Neural progenitor cell (in vitro differentiated cells): ENCODE measurements around the gene HMCN1. TPM values are rescaled to one million over a fixed set of nuclear protein-coding genes. Genes with fewer than 3 reads are reported as not detected.
A peak's percentile ranks its signal among the peaks of the same experiment; 100 is the strongest.

ENCODE experiments used
- DNase-seq: peaks from one replicate; pipeline ENCODE4 v3.0.0-alpha.2; 2016; ENCODE audit warnings: low spot score
- H2AFZ ChIP-seq: fragments of 200-600 bp; sonication (generic); replicated peaks from 2 replicates; pipeline ENCODE4 v1.6.1; 2016; ENCODE audit warnings: antibody characterized with exemption
- H3F3A ChIP-seq: fragments of 200-600 bp; sonication (generic); 2 replicates; pipeline ENCODE4 v1.6.1; 2016; ENCODE audit warnings: antibody characterized with exemption, low read depth
- H3K27ac ChIP-seq: fragments of 200-600 bp; sonication (generic); 2 replicates; pipeline ENCODE4 v1.5.1; 2016; ENCODE audit warnings: mild to moderate bottlenecking
- H3K27me3 ChIP-seq: fragments of 200-600 bp; sonication (generic); 2 replicates; pipeline ENCODE4 v1.6.1; 2016; ENCODE audit warnings: mild to moderate bottlenecking, moderate library complexity
- H3K36me3 ChIP-seq: fragments of 200-600 bp; sonication (generic); 2 replicates; pipeline ENCODE4 v1.5.1; 2016
- H3K4me1 ChIP-seq: fragments of 200-600 bp; sonication (generic); 2 replicates; pipeline ENCODE4 v1.6.1; 2016; ENCODE audit warnings: mixed run types
- H3K4me2 ChIP-seq: fragments of 200-600 bp; sonication (generic); 2 replicates; pipeline ENCODE4 v1.6.1; 2016
- H3K4me3 ChIP-seq: fragments of 200-600 bp; sonication (generic); 2 replicates; pipeline ENCODE4 v1.5.1; 2016
- H3K79me2 ChIP-seq: fragments of 200-600 bp; sonication (generic); 2 replicates; pipeline ENCODE4 v1.6.1; 2016; ENCODE audit warnings: low read depth
- H3K9ac ChIP-seq: fragments of 200-600 bp; sonication (generic); 2 replicates; pipeline ENCODE4 v1.6.1; 2016
- H3K9me3 ChIP-seq: fragments of 200-600 bp; sonication (generic); 2 replicates; pipeline ENCODE4 v1.5.1; 2016; ENCODE audit warnings: low read depth
- H4K20me1 ChIP-seq: fragments of 200-600 bp; sonication (generic); 2 replicates; pipeline ENCODE4 v1.6.1; 2016; ENCODE audit warnings: low read depth
- H3K27ac Mint-ChIP-seq: 3 replicates; pipeline ENCODE4 v1.8.0; 2021; ENCODE audit warnings: mixed read lengths
- H3K27me3 Mint-ChIP-seq: 2 replicates; pipeline ENCODE4 v1.8.0; 2022; ENCODE audit warnings: low read depth, mild to moderate bottlenecking, inconsistent platforms, moderate library complexity, mixed read lengths; ENCODE audit not compliant: insufficient read depth
- H3K36me3 Mint-ChIP-seq: 3 replicates; pipeline ENCODE4 v1.8.0; 2021; ENCODE audit warnings: mixed read lengths
- H3K4me1 Mint-ChIP-seq: 3 replicates; pipeline ENCODE4 v1.8.0; 2021; ENCODE audit warnings: mixed read lengths
- H3K4me3 Mint-ChIP-seq: 3 replicates; pipeline ENCODE4 v1.8.0; 2021; ENCODE audit warnings: mild to moderate bottlenecking, moderate library complexity, mixed read lengths
- H3K9me3 Mint-ChIP-seq: 3 replicates; pipeline ENCODE4 v1.8.0; 2020; ENCODE audit warnings: mixed read lengths
- EZH2 ChIP-seq: fragments of 200-600 bp; sonication (generic); IDR thresholded peaks from 2 replicates; pipeline ENCODE4 v1.6.1; 2017; ENCODE audit warnings: antibody characterized with exemption, mild to moderate bottlenecking, moderate library complexity
- EZH2phosphoT487 ChIP-seq: fragments of 200-600 bp; sonication (generic); IDR thresholded peaks from 2 replicates; pipeline ENCODE4 v1.6.1; 2017; ENCODE audit warnings: antibody characterized with exemption
- total RNA-seq: library from RNA; depleted of rRNA; stranded (reverse); fragments of >200 nt; gene quantifications from 2 replicates; pipeline ENCODE4 v1.2.3, GENCODE V29; 2015; ENCODE audit warnings: low replicate concordance
- TF ChIP-seq, protein P1 (sequence below): fragments of 200-600 bp; sonication (generic); IDR thresholded peaks from 2 replicates; pipeline ENCODE4 v1.5.1; 2017; ENCODE audit warnings: antibody characterized with exemption, mild to moderate bottlenecking

HMCN1 gene
- total RNA-seq, 1 donor from 2014 or later: 26.4 TPM

DNA sequence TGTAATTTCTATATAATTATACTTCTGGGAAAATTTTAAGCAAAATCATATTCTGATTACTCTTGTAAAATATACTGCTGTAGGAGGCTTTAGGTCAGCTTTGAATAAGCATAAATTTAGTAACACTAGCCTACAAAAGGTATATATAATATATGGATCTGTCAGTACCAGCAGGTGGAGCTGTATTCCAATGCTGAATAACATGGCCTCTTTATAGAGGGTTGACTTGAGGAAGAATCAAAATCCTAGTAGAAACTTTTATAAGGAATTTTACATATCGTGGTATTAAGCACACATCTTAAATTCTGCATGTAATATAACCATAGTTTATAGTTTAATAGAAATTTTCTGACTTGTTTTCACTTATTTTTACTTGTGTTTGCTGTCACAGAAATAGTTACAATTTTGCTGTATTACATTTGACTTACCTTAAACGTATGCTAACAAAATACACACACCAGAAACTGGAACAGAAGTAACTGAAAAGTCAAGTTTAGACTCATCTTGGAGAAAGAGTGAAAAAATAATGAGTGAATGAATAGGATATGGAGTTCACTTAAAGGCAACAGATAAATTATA, 79.3 kb downstream of the HMCN1 start:
- no peak overlapping the region for H2AFZ ChIP-seq
- no peaks in the 10 kb centered on the region for H3K27me3 Mint-ChIP-seq
- DNase-seq: peak; percentile 61
- no peak overlapping the region for H3K4me2 ChIP-seq
- H4K20me1 ChIP-seq: no peaks in the 10 kb centered on the region
- H3K27me3 ChIP-seq: no peaks in the 10 kb centered on the region
- H3K27ac ChIP-seq: no peak overlapping the region
- no peaks in the 10 kb centered on the region for H3K36me3 ChIP-seq
- H3K4me3 Mint-ChIP-seq: no peak overlapping the region
- no peaks in the 10 kb centered on the region for H3K79me2 ChIP-seq
- no peak overlapping the region for H3K9ac ChIP-seq
- H3K36me3 Mint-ChIP-seq: no peaks in the 10 kb centered on the region
- H3K4me1 ChIP-seq: no peaks in the 10 kb centered on the region
- H3K27ac Mint-ChIP-seq: no peak overlapping the region
- no peaks in the 10 kb centered on the region for H3K9me3 ChIP-seq
- H3K4me3 ChIP-seq: no peak overlapping the region
- no peaks in the 10 kb centered on the region for H3K9me3 Mint-ChIP-seq
- H3K4me1 Mint-ChIP-seq: no peaks in the 10 kb centered on the region
- TF ChIP-seq, protein P1, sequence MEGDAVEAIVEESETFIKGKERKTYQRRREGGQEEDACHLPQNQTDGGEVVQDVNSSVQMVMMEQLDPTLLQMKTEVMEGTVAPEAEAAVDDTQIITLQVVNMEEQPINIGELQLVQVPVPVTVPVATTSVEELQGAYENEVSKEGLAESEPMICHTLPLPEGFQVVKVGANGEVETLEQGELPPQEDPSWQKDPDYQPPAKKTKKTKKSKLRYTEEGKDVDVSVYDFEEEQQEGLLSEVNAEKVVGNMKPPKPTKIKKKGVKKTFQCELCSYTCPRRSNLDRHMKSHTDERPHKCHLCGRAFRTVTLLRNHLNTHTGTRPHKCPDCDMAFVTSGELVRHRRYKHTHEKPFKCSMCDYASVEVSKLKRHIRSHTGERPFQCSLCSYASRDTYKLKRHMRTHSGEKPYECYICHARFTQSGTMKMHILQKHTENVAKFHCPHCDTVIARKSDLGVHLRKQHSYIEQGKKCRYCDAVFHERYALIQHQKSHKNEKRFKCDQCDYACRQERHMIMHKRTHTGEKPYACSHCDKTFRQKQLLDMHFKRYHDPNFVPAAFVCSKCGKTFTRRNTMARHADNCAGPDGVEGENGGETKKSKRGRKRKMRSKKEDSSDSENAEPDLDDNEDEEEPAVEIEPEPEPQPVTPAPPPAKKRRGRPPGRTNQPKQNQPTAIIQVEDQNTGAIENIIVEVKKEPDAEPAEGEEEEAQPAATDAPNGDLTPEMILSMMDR: peak; percentile 76
- TF ChIP-seq EZH2phosphoT487: no peak
- no peaks in the 10 kb centered on the region for H3F3A ChIP-seq

DNA sequence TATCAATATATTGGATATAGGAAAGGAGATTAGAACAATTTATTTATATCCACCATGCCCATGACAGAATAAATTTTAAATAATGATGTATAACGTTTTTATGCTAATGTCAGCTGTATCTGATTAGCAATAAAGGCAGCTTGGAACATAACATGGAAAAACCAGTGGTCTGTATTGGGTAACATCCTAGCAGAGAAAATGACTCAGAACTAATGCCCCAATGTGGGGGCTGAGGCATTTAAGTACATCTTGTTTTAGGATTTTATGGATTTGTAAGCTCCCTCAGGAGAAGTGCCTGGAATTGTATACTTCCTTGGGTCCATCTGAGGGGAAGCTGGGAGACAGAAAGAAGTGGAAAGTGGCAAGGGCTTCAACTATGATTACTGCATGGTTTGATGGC, 82.3 kb downstream of the HMCN1 start:
- H2AFZ ChIP-seq: no peak overlapping the region
- no peak overlapping the region for H3K4me3 ChIP-seq
- no peak overlapping the region for H3K4me3 Mint-ChIP-seq
- no peaks in the 10 kb centered on the region for H4K20me1 ChIP-seq
- H3F3A ChIP-seq: no peaks in the 10 kb centered on the region
- H3K4me2 ChIP-seq: no peak overlapping the region
- no peak for TF ChIP-seq EZH2
- TF ChIP-seq, protein P1: no peak
- TF ChIP-seq EZH2phosphoT487: no peak
- no peaks in the 10 kb centered on the region for H3K27me3 Mint-ChIP-seq
- no peak overlapping the region for H3K27ac Mint-ChIP-seq
- no peaks in the 10 kb centered on the region for H3K27me3 ChIP-seq
- no peak overlapping the region for H3K9ac ChIP-seq
- H3K79me2 ChIP-seq: no peaks in the 10 kb centered on the region
- H3K36me3 Mint-ChIP-seq: no peaks in the 10 kb centered on the region
- no peaks in the 10 kb centered on the region for H3K4me1 ChIP-seq
- no peak overlapping the region for H3K27ac ChIP-seq
- H3K4me1 Mint-ChIP-seq: no peaks in the 10 kb centered on the region
- H3K9me3 ChIP-seq: no peaks in the 10 kb centered on the region
- DNase-seq: no peak
- H3K9me3 Mint-ChIP-seq: no peaks in the 10 kb centered on the region
- no peaks in the 10 kb centered on the region for H3K36me3 ChIP-seq

DNA sequence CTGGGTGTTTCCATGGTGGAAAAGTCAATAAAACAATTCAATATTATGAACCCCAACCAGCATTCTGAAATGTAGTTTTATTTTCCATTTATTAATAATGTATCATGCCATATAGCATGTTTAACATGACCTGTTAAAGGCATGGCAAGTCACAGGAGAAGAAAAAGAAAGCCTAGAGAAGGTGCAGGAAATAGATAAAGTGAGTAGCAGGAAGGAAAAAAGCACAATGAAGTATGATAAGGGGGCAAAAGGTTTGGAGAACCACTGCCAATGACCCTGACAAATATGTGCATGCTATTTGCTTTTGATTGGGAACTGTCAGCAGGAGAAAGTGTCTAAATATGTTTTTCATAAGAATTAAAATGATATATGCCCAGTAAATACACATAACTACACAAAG, 85.6 kb downstream of the HMCN1 start:
- no peaks in the 10 kb centered on the region for H3K9me3 ChIP-seq
- no peaks in the 10 kb centered on the region for H3K4me1 Mint-ChIP-seq
- no peak overlapping the region for H3K4me3 ChIP-seq
- H3K27ac Mint-ChIP-seq: no peak overlapping the region
- H3K9me3 Mint-ChIP-seq: no peaks in the 10 kb centered on the region
- H3K27ac ChIP-seq: no peak overlapping the region
- DNase-seq: no peak
- H2AFZ ChIP-seq: no peak overlapping the region
- H3F3A ChIP-seq: no peaks in the 10 kb centered on the region
- no peaks in the 10 kb centered on the region for H3K36me3 Mint-ChIP-seq
- no peaks in the 10 kb centered on the region for H3K27me3 Mint-ChIP-seq
- H3K9ac ChIP-seq: no peak overlapping the region
- H3K36me3 ChIP-seq: no peaks in the 10 kb centered on the region
- no peaks in the 10 kb centered on the region for H4K20me1 ChIP-seq
- TF ChIP-seq, protein P1: no peak
- TF ChIP-seq EZH2phosphoT487 (no peak), EZH2 (no peak)
- H3K4me1 ChIP-seq: no peaks in the 10 kb centered on the region
- no peaks in the 10 kb centered on the region for H3K27me3 ChIP-seq
- H3K4me2 ChIP-seq: no peak overlapping the region
- no peak overlapping the region for H3K4me3 Mint-ChIP-seq
- H3K79me2 ChIP-seq: no peaks in the 10 kb centered on the region
